ENCODE measurements around the gene SLC28A3.

SLC28A3 gene

GRCh38 chr9:84339503-84339902 is 1.1 kb downstream of the SLC28A3 start:
- no peak for FAIRE-seq

GRCh38 chr9:84338792-84339191 is 1.8 kb downstream of the SLC28A3 start:
- FAIRE-seq, result no peak

GRCh38 chr9:84337252-84337651 is 3.3 kb downstream of the SLC28A3 start:
- no peak for FAIRE-seq

GRCh38 chr9:84331119-84331809 is 9.3 kb downstream of the SLC28A3 start:
- FAIRE-seq, result no peak

- no peak for FAIRE-seq
Measured at GRCh38 chr9:84330246-84330645, 10.3 kb downstream of the SLC28A3 start.

- no peak for FAIRE-seq
Measured at GRCh38 chr9:84327184-84327583, 13.4 kb downstream of the SLC28A3 start.

GRCh38 chr9:84325347-84325973 is 15.1 kb downstream of the SLC28A3 start:
- FAIRE-seq, result no peak

GRCh38 chr9:84324811-84325210 is 15.7 kb downstream of the SLC28A3 start:
- no peak for FAIRE-seq

- no peak for FAIRE-seq
Measured at GRCh38 chr9:84323858-84324257, 16.7 kb downstream of the SLC28A3 start.

GRCh38 chr9:84322828-84323227 is 17.7 kb downstream of the SLC28A3 start:
- FAIRE-seq, result no peak

GRCh38 chr9:84320231-84320630 is 20.3 kb downstream of the SLC28A3 start:
- no peak for FAIRE-seq

- FAIRE-seq, result no peak
Measured at GRCh38 chr9:84319632-84320031, 20.9 kb downstream of the SLC28A3 start.

GRCh38 chr9:84318981-84319380 is 21.6 kb downstream of the SLC28A3 start:
- no peak for FAIRE-seq

- no peak for FAIRE-seq
Measured at GRCh38 chr9:84317563-84317962, 23.0 kb downstream of the SLC28A3 start.

- peak; percentile 29 for FAIRE-seq
Measured at GRCh38 chr9:84315278-84315877, 25.2 kb downstream of the SLC28A3 start.

GRCh38 chr9:84314306-84314705 is 26.3 kb downstream of the SLC28A3 start:
- no peak for FAIRE-seq

- no peak for FAIRE-seq
Measured at GRCh38 chr9:84310883-84311282, 29.7 kb downstream of the SLC28A3 start.

- no peak for FAIRE-seq
Measured at GRCh38 chr9:84305497-84306131, 34.9 kb downstream of the SLC28A3 start.

GRCh38 chr9:84304166-84304565 is 36.4 kb downstream of the SLC28A3 start:
- no peak for FAIRE-seq

GRCh38 chr9:84303061-84303460 is 37.5 kb downstream of the SLC28A3 start:
- no peak for FAIRE-seq

- FAIRE-seq, result no peak
Measured at GRCh38 chr9:84301851-84302250, 38.7 kb downstream of the SLC28A3 start.

GRCh38 chr9:84300271-84300670 is 40.3 kb downstream of the SLC28A3 start:
- no peak for FAIRE-seq

GRCh38 chr9:84297162-84297821 is 43.3 kb downstream of the SLC28A3 start:
- no peak for FAIRE-seq
